ENCODE measurements around the gene CC2D2A.
"Not testable (repeated sequence)": the region's sequence is repeated elsewhere in the genome, so short reads cannot be mapped to it uniquely, and the experiment has no call there.

Gene CC2D2A

GRCh38 chr4:15605537-15605936, 135.9 kb downstream of the CC2D2A start:
- no peak overlapping the region for H3K4me3 ChIP-seq (ENCODE audit: low read length)
- DNase-seq (ENCODE audit: low read depth) = no peak
- TF ChIP-seq CTCF (conservative IDR thresholded peaks at IDR 0.05; ENCODE audit: low read length) = no peak

- TF ChIP-seq CTCF (conservative IDR thresholded peaks at IDR 0.05; ENCODE audit: low read length) = no peak
- no peak for DNase-seq (ENCODE audit: low read depth)
- H3K4me3 ChIP-seq (ENCODE audit: low read length) = no peak overlapping the region
Observed at GRCh38 chr4:15610855-15611254, 141.2 kb downstream of the CC2D2A start.

- no peak for DNase-seq (ENCODE audit: low read depth)
- no peak for TF ChIP-seq CTCF (conservative IDR thresholded peaks at IDR 0.05; ENCODE audit: low read length)
- no peak overlapping the region for H3K4me3 ChIP-seq (ENCODE audit: low read length)
Observed at GRCh38 chr4:15612136-15612535, 142.5 kb downstream of the CC2D2A start.

GRCh38 chr4:15614891-15615290, 145.2 kb downstream of the CC2D2A start:
- not testable (repeated sequence) for H3K4me3 ChIP-seq (ENCODE audit: low read length); DNase-seq (ENCODE audit: low read depth)

- not testable (repeated sequence) for H3K4me3 ChIP-seq (ENCODE audit: low read length); DNase-seq (ENCODE audit: low read depth)
Observed at GRCh38 chr4:15617407-15617806, 147.7 kb downstream of the CC2D2A start.

GRCh38 chr4:15636818-15637217, 167.1 kb downstream of the CC2D2A start:
- TF ChIP-seq CTCF (conservative IDR thresholded peaks at IDR 0.05; ENCODE audit: low read length) = no peak
- H3K4me3 ChIP-seq (ENCODE audit: low read length) = no peak overlapping the region
- no peak for DNase-seq (ENCODE audit: low read depth)

- no peak for DNase-seq (ENCODE audit: low read depth)
- TF ChIP-seq CTCF (conservative IDR thresholded peaks at IDR 0.05; ENCODE audit: low read length) = no peak
Observed at GRCh38 chr4:15638418-15638817, 168.7 kb downstream of the CC2D2A start.

GRCh38 chr4:15648600-15648999, 178.9 kb downstream of the CC2D2A start:
- no peak overlapping the region for H3K4me3 ChIP-seq (ENCODE audit: low read length)
- no peak for DNase-seq (ENCODE audit: low read depth)
- TF ChIP-seq CTCF (conservative IDR thresholded peaks at IDR 0.05; ENCODE audit: low read length) = no peak

More at GRCh38 chr4:15638418-15638817, 168.7 kb downstream of the CC2D2A start:
- no peak overlapping the region for H3K4me3 ChIP-seq (ENCODE audit: low read length)
